ENCODE results near the gene KCNH2.

DNA sequence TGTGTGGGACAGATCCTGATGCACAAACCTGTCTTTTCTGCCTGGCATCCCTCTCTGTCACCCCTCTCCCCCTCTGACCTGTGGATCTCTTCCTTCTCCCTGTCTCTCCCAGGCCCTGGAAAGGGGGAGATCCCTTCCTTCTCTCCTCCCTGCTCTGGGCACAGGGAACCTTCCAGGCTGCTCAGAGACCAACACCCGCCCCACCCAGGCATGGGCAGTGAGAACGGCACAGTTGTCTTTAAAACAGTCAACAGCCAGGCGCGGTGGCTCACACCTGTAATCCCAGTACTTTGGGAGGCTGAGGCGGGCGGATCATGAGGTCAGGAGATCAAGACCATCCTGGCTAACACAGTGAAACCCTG, 34.7 kb downstream of the KCNH2 start:
- TF ChIP-seq POLR2A (IDR thresholded peaks at IDR 0.05; ENCODE audit: low read depth, low read length) (no peak), POLR2AphosphoS5 (IDR thresholded peaks at IDR 0.05; ENCODE audit: low read depth, low read length) (no peak)
